Bronchial epithelial cell (primary cell): ENCODE results near the gene PRPSAP1. TPM values are rescaled to one million over a fixed set of nuclear protein-coding genes. Genes with fewer than 3 reads are reported as not detected.
A peak's percentile ranks its signal among the peaks of the same experiment; 100 is the strongest.

ENCODE experiments used
- DNase-seq: peaks from one replicate; pipeline ENCODE4 v3.0.0-alpha.2; 2010; ENCODE audit warnings: low read depth
- FAIRE-seq: peaks from 2 replicates; lab custom pipeline; 2011; peaks lifted over from hg19 to GRCh38; lab: Jason Lieb, UNC
- H3K27me3 ChIP-seq: 2 replicates; pipeline ENCODE4 v1.5.1; 2011; ENCODE audit warnings: low read length; ENCODE audit not compliant: control insufficient read depth, insufficient read depth
- H3K36me3 ChIP-seq: 2 replicates; pipeline ENCODE4 v1.5.1; 2011; ENCODE audit warnings: low read length; ENCODE audit not compliant: control insufficient read depth, insufficient read depth
- H3K4me3 ChIP-seq: 2 replicates; pipeline ENCODE4 v1.5.1; 2011; ENCODE audit warnings: mild to moderate bottlenecking, low read depth, low read length, control low read depth
- total RNA-seq: library from RNA; depleted of rRNA; stranded (reverse); fragments of >200 nt; gene quantifications from 2 replicates; pipeline ENCODE4 v1.2.1, GENCODE V29; 2014
- TF ChIP-seq, protein P1 (sequence below): IDR thresholded peaks from 2 replicates; pipeline ENCODE4 v1.5.1; 2011; ENCODE audit warnings: mild to moderate bottlenecking, moderate library complexity, low read length, control low read depth, inconsistent platforms; ENCODE audit not compliant: insufficient read depth, severe bottlenecking

Gene PRPSAP1
- total RNA-seq, 1 donor from 2014 or later: 29.2 TPM

DNA sequence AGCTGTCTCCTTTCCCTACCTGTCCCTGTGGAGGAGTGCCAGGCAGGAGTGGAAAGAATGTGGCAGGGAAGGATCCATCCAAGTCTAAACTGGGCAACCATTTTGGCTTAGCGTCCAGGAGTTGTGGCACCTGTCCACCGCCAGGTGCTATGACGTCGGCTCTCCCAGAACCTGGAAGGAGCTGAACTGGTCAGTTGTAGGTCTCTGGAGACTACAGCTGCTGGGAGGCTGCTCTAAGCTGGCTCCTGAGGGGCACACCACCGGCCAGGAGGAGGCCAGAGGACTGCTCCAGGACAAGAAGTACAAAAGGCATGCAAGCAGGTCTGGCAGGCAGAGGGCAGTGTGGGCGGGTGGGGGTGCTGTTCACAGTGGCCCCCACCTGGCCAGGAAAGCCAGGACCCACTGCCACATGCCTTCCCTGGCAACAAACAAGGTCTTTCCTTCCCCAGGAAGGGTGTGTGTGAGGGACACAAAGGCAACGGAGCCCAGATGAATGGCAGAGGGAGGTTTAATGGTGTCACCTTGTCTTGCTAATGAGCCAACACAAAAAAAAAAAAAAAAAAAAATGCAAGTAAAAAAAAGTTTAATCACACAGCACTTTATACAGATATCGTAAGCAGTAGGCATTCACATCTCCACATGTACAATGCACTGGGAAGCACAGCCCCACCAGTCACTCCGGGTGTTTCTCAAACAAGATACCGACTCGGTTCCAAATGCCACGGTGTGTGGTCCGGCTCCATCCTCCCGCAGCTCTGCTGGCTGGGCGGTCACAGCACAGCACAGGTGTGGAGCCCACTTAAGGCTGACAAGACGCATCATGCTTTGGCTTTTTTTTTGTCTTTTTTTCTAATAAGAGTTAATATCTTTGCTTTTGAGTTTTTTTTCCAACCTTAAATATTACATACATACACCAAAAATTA lies 35.5 kb upstream of the PRPSAP1 start:
- DNase-seq: no peak
- no peaks in the 10 kb centered on the region for H3K27me3 ChIP-seq
- FAIRE-seq: no peak

DNA sequence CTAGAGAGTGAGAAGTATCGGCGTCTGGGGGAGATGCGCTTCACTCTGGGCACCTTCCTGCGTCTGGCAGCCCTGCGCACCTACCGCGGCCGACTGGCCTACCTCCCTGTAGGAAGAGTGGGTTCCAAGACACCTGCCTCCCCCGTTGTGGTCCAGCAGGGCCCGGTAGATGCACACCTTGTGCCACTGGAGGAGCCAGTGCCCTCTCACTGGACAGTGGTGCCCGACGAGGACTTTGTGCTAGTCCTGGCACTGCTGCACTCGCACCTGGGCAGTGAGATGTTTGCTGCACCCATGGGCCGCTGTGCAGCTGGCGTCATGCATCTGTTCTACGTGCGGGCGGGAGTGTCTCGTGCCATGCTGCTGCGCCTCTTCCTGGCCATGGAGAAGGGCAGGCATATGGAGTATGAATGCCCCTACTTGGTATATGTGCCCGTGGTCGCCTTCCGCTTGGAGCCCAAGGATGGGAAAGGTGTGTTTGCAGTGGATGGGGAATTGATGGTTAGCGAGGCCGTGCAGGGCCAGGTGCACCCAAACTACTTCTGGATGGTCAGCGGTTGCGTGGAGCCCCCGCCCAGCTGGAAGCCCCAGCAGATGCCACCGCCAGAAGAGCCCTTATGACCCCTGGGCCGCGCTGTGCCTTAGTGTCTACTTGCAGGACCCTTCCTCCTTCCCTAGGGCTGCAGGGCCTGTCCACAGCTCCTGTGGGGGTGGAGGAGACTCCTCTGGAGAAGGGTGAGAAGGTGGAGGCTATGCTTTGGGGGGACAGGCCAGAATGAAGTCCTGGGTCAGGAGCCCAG lies 33.5 kb upstream of the PRPSAP1 start:
- TF ChIP-seq, protein P1, sequence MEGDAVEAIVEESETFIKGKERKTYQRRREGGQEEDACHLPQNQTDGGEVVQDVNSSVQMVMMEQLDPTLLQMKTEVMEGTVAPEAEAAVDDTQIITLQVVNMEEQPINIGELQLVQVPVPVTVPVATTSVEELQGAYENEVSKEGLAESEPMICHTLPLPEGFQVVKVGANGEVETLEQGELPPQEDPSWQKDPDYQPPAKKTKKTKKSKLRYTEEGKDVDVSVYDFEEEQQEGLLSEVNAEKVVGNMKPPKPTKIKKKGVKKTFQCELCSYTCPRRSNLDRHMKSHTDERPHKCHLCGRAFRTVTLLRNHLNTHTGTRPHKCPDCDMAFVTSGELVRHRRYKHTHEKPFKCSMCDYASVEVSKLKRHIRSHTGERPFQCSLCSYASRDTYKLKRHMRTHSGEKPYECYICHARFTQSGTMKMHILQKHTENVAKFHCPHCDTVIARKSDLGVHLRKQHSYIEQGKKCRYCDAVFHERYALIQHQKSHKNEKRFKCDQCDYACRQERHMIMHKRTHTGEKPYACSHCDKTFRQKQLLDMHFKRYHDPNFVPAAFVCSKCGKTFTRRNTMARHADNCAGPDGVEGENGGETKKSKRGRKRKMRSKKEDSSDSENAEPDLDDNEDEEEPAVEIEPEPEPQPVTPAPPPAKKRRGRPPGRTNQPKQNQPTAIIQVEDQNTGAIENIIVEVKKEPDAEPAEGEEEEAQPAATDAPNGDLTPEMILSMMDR: no peak
- H3K4me3 ChIP-seq: no peak overlapping the region
- FAIRE-seq (no peak), DNase-seq (no peak)
- peaks cover 17% of the 10 kb centered on the region for H3K36me3 ChIP-seq
- no peaks in the 10 kb centered on the region for H3K27me3 ChIP-seq

More for the DNA sequence above, 35.5 kb upstream of the PRPSAP1 start:
- H3K4me3 ChIP-seq: no peak overlapping the region
- TF ChIP-seq, protein P1: peak; percentile 17
- peaks cover 19% of the 10 kb centered on the region for H3K36me3 ChIP-seq

DNA sequence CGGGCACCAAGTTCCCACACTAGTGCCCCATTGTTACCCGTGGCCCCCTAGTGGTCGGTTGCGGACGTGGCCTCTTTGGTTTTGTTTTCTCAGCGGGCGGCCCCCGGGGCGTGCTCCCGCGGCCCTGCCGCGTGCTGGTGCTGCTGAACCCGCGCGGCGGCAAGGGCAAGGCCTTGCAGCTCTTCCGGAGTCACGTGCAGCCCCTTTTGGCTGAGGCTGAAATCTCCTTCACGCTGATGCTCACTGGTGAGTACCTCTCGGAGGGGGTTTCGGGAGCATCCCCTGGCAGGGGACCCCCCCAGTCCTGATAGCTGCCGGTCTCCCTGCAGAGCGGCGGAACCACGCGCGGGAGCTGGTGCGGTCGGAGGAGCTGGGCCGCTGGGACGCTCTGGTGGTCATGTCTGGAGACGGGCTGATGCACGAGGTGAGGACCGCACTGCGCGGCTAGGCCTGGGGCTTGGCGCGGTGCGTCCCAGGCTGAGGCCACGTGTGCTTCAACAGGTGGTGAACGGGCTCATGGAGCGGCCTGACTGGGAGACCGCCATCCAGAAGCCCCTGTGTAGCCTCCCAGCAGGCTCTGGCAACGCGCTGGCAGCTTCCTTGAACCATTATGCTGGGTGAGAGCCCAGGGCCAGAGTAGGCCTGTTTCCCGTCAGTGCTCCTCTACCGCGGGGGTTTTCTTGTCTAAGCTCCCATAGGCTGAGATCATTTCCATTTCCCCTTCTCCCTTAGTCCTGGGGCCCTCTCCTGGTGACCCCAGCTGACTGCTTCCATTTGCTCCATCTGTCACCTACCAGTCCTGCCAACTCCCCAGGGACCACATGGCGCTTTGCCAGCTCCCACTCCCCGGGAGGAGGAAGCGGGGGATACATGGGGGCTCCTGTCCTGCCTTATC lies 32.4 kb upstream of the PRPSAP1 start:
- DNase-seq: peak; percentile 46
- no peak for FAIRE-seq
- H3K36me3 ChIP-seq: peaks cover 9% of the 10 kb centered on the region
- TF ChIP-seq, protein P1: peak; percentile 94
- H3K27me3 ChIP-seq: no peaks in the 10 kb centered on the region
- H3K4me3 ChIP-seq: peak overlapping the region; percentile 70

DNA sequence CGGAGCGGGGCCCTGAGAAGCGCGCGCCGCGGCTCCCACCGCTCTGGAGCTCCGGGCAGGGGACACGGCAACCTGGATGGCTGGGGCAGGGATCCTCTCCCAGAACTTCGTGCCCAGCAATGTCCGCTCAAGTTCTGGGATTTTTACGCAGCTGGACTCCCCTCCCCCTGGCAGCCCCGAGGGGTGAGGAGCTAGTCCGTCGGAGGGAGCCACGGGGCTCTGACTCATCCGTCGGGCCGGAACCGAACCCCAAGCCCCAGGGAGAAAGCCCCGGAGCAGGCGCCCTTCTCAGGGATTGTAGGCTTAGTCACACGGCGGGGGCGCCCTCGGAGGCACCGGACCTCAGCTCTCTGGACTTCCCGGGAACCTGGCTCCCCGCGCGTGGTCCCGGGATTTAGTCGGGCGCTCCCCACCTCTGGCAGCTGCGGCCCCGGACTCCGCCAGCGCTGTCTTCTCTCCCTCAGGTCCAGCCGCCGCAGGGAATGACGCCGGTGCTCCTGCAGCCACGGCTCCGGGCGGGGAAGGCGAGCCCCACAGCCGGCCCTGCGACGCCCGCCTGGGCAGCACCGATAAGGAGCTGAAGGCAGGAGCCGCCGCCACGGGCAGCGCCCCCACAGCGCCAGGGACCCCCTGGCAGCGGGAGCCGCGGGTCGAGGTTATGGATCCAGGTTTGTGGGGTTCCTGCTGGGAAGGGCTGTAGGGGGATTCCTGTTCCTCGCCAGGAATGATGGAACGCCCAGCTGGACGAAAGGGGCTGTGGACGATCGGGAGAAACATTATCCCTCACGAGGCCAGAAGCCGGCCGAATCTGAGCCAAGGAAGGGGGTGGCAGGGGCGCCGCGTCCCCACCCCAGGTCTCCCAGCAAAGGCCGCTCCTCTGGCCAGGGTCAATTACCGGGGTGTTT lies 31.5 kb upstream of the PRPSAP1 start:
- Histone ChIP-seq H3K27me3 (no peaks in the 10 kb centered on the region), H3K36me3 (peaks cover 9% of the 10 kb centered on the region), H3K4me3 (peak overlapping the region; percentile 70)
- FAIRE-seq (no peak), DNase-seq (peak; percentile 59)
- TF ChIP-seq, protein P1: no peak
